PFSK-1 (cell line): ENCODE results near the gene RNF149.

Experiments
- FOXP2 ChIP-seq: optimal IDR thresholded peaks from 2 replicates; pipeline ENCODE3; 2011; ENCODE audit warnings: borderline replicate concordance, control low read depth, inconsistent platforms; ENCODE audit not compliant: insufficient read depth; ENCODE audit errors: extremely low read length, extremely low read depth
- POLR2AphosphoS5 ChIP-seq: IDR thresholded peaks from 2 replicates; pipeline ENCODE4 v1.6.1; 2012; ENCODE audit warnings: low read depth, mild to moderate bottlenecking, control low read depth, low read length, moderate library complexity
- REST ChIP-seq, 2 experiments: IDR thresholded peaks; 2 replicates each; pipeline versions ENCODE4 v1.6.1 to v1.8.0; 2011 to 2012; ENCODE audit warnings: low read depth in 2 of 2, low read length in 2 of 2, control low read depth in 1 of 2, inconsistent platforms in 1 of 2, mild to moderate bottlenecking in 1 of 2, moderate library complexity in 1 of 2; ENCODE audit not compliant: insufficient read depth in 1 of 2
- SIN3A ChIP-seq: IDR thresholded peaks from 2 replicates; pipeline ENCODE4 v1.6.1; 2012; ENCODE audit warnings: mild to moderate bottlenecking, low read length, moderate library complexity, borderline replicate concordance; ENCODE audit not compliant: insufficient read depth
- TAF1 ChIP-seq: IDR thresholded peaks from 2 replicates; pipeline ENCODE4 v1.6.1; 2012; ENCODE audit warnings: low read length, control low read depth, borderline replicate concordance; ENCODE audit not compliant: insufficient read depth

Gene RNF149

GRCh38 chr2:101231240-101231639, 77.3 kb downstream of the RNF149 start:
- no peak for TF ChIP-seq TAF1
- TF ChIP-seq POLR2AphosphoS5, result no peak
- no peak for TF ChIP-seq SIN3A
- no peak for TF ChIP-seq FOXP2
- TF ChIP-seq REST (IDR thresholded peaks at IDR 0.05; ENCODE audit: insufficient read depth in 1 of 2, low read depth in 2 of 2, low read length in 2 of 2), result no peak

GRCh38 chr2:101230541-101231001, 77.9 kb downstream of the RNF149 start:
- no peak for TF ChIP-seq POLR2AphosphoS5
- no peak for TF ChIP-seq FOXP2
- no peak for TF ChIP-seq SIN3A
- TF ChIP-seq REST (IDR thresholded peaks at IDR 0.05; ENCODE audit: insufficient read depth in 1 of 2, low read depth in 2 of 2, low read length in 2 of 2), result no peak
